HG02759 (cell line): ENCODE data around the gene MRPL51.
A peak's percentile ranks its signal among the peaks of the same experiment; 100 is the strongest.
"Not testable (repeated sequence)": the region's sequence is repeated elsewhere in the genome, so short reads cannot be mapped to it uniquely, and the experiment has no call there.

Experiments
- ATAC-seq: cut with Tn5 transposase; IDR thresholded peaks from one replicate; pipeline ENCODE4 v1.9.1; 2021; ENCODE audit warnings: mild to moderate bottlenecking, moderate library complexity; ENCODE audit not compliant: unreplicated experiment

MRPL51 gene

DNA sequence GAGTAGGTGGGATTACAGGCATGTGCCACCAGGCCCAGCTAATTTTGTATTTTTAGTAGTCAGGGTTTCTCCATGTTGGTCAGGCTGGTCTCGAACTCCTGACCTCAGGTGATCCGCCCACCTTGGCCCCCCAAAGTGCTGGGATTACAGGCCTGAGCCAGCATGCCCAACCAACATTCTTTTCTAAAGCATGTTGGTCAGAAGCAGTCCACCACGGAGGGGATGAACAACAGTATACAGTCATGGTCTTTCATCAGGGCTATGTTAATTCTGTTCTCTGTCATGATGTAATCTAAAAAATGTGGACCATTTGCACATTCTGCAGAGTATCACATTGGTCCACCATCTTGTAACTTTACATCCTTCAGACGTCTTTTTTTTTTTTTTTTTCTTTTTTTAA lies 3.6 kb downstream of the MRPL51 start:
- no peak for ATAC-seq

DNA sequence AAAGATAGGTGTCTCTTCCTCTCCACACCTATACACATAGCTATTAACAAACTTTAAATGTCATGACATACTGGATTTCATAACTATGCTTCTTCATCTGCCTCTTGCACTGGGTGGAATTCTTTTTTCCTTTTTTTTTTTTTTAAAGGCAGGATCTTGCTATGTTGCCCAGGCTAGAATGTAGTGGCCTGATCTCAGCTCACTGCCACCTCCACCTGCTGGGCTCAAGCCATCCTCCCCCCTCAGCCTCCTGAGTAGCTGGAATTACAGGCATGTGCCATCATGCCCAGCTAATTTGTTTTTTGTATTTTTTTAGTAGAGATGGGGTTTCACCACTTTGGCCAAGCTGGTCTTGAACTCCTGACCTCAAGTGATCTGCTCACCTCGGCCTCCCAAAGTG lies 4.8 kb downstream of the MRPL51 start:
- no peak for ATAC-seq

DNA sequence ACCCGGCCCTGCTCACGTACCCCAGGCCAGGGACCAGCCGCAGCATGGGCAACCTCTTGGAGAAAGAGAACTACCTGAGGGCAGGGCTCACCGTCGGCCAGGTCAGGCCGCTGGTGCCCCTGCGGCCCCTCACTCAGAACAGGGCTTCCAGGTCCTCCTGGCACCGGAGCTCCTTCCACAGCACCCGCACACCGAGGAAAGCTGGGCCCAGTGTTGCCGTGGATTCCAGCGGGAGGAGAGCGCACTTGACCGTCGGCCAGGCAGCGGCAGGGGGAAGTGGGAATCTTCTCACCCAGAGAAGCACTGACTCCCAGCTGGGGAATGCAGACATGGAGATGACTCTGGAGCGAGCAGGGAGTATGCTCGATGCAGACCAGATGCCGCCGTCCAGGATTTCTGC lies 14.6 kb downstream of the MRPL51 start:
- no peak for ATAC-seq

DNA sequence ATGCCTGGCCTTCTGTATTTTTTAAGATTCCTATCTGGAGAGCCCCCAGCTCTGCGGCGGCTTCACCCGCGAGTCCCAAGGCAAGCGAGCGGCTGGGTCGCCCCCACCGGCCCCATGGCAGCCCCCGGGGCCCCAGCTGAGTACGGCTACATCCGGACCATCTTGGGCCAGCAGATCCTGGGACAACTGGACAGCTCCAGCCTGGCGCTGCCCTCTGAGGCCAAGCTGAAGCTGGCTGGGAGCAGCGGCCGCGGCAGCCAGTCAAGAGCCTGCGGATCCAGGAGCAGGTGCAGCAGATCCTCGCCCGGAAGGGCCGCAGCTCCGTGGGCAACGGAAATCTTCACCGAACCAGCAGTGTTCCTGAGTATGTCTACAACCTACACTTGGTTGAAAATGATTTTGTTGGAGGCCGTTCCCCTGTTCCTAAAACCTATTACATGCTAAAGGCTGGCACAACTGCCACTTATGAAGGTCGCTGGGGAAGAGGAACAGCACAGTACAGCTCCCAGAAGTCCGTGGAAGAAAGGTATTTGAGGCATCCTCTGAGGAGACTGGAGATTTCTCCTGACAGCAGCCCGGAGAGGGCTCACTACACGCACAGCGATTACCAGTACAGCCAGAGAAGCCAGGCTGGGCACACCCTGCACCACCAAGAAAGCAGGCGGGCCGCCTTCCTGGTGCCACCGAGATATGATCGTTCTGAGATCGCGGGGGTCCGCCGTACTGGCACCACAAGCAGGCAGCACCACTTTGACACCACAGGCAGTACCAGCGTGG lies 15.3 kb downstream of the MRPL51 start:
- ATAC-seq: not testable (repeated sequence)

DNA sequence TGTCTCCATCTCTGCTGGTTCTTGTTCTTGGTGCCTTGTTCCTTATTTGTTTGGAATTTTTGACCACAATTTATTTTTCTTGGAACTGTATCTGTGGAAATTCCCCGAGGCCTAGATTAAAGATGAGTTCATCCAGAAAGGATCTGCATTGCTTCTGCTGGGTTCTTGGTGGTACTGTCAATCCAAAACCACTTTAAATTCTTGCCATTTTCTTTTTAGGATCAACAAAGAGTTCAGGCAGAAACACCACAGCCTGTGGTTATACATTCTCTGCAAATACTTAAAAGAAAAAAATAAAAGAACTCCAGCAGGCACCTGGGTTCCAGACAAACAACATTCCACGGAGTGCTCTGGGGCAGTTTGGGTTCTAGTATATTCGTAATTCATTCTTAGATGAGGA lies 16.6 kb downstream of the MRPL51 start:
- ATAC-seq: no peak

DNA sequence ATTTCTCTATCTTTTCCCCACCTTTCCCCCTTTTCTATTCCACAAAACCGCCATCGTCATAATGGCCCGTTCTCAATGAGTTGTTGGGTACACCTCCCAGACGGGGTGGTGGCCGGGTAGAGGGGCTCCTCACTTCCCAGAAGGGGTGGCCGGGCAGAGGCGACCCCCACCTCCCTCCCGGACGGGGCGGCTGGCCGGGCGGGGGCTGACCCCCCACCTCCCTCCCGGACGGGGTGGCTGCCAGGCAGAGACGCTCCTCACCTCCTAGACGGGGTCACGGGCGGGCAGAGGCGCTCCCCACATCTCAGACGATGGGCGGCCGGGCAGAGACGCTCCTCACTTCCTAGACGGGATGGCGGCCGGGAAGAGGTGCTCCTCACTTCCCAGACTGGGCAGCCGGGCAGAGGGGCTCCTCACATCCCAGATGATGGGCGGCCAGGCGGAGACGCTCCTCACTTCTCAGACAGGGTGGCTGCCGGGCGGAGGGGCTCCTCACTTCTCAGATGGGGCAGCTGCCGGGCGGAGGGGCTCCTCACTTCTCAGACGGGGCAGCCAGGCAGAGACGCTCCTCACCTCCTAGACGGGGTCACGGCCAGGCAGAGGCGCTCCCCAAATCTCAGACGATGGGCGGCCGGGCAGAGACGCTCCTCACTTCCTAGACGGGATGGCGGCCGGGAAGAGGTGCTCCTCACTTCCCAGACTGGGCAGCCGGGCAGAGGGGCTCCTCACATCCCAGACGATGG lies 17.7 kb downstream of the MRPL51 start:
- ATAC-seq: not testable (repeated sequence)

DNA sequence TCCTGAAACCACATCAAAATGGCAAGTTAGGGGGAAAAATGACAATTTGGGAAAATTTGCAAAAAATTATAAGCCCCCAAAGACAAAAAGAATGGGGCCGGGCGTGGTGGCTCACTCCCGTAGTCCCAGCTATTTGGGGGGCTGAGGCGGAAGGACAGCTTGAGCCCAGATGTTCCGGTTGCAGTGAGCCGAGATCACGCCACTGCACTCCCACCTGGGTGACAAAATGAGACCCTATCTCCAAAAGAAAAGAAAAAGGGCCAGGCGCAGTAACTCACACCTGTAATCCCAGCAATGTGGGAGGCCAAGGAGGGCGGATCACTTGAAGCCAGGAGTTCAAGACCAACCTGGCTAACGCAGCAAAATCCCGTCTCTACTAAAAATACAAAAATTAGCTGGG lies 20.6 kb downstream of the MRPL51 start:
- no peak for ATAC-seq

DNA sequence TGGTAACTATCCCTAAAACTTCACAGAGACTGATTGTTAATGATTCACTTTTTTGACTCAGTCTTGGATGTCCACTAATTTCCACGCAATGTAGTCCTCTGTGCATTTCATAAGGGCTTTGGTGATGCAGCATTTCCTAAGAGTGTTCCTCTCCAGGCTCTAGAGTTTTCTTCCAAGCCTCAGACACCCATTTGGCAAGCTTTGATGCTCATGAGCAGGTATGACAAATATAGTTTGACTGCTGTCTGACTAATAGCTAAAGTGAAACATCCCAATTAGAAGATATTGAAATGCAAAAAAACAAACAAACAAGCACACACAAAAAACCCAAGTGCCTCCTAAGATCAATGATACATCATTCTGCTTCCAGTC lies 21.1 kb downstream of the MRPL51 start:
- no peak for ATAC-seq

DNA sequence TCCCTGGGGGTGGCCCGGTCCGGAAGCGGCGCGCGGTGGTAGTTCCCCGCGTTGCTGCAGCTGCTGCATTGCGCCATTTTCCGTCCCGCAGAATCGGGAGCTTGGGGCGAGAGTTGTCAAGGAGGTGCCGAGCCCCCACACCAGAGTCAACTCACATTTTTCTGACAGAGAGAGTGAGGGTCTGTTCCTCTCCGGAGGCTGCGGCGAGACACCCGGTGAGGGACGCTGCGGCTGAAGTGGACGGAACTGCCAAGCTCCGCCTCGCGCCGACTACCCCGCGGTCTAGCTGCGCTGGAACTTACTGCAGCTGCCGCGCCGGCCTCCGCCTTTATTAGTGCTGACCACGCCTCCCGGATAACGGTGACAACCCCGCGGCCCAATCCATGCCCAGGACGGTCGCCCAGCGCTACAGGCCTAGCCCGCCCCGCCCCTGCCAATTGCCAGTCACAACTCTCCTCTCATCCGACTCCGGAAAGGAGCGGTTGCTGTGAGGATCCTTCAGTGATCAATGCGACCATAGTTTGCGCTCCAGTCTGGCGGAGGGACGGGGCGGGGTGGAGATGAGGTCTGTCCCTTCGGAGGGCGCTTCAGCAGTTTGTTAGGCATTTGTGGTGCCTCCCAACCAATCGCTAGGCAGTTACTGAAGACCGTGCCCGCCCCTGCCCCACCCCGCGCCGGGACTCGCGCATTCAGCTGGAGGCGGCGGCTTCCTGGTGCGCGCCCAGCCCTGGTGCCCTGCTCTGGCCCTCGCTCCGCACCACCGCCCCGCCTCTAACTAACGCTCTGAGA lies 22.5 kb downstream of the MRPL51 start, which contains the start of gene VAMP1:
Gene VAMP1 (minus strand): TSS at position 303 of the 789 bp plus-strand sequence. CDS start 146 bp downstream, at position 157.
- ATAC-seq: peak; percentile 85

DNA sequence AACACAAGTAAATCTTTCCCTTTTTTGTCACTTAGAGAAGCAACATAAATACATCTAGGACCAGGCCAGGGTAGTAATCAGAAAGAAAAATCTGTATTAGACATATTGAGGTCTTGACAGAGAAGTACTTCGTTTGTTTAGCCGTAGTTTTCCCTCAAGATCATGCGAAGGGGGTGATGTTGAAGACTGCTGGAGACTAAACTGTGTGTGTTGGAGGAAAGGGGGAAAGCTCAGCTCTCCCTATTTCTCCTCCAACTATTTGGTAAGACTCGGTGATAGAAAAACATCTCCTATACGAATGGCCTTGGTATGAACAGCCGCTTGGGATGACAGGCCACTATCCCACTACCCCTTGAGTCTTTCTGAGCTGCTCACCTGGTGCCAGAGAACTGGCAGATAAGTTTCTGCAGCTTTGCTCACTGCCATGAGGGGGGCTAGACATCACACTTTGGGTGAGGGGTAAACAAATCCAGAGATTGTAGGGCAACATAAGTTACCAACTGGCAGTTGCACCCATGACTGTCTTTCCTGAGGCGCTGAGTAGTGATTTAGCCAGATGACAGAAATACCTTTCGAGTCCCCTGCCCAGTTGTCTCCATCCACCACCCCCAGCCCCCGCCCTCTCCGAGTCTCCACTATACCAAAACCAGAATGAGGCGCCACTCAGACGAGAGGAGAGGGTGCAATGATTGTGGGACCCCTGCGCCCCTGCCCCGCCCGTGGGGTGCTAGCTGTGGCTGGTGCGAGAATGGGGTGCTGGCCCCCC lies 23.3 kb downstream of the MRPL51 start:
- no peak for ATAC-seq

DNA sequence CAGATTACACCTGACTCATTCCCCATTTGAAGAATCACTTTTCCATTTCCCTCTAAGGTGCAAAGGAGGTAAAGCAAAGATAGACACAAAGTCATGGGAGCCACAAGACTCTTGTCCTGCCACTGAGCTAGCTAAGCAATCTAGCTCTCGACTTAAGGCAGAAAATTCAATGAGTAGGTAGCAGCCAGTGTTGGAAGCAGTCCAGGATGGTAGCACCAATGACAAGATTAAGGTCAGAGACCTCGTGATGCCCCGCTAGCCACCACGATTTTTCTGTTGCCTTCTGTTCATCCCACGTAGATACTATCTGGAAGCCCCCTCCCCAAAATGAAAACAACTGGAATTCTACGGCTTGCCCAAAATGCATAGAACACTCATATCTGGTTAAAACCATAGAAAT lies 24.0 kb downstream of the MRPL51 start:
- no peak for ATAC-seq

DNA sequence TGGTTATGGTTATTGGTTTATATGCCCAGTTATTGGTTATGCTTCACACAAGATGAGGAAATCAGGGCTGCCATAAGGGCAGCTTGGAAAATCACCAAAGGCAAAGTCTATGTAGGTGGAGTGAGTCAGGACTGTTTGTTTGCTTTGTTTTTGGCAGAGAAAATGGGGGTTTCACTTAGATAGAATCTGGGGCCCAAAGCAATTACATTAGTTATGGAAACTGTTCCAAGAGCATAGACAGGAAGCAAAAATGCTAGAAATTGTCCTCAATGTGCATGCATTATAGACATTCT lies 24.8 kb downstream of the MRPL51 start:
- no peak for ATAC-seq

DNA sequence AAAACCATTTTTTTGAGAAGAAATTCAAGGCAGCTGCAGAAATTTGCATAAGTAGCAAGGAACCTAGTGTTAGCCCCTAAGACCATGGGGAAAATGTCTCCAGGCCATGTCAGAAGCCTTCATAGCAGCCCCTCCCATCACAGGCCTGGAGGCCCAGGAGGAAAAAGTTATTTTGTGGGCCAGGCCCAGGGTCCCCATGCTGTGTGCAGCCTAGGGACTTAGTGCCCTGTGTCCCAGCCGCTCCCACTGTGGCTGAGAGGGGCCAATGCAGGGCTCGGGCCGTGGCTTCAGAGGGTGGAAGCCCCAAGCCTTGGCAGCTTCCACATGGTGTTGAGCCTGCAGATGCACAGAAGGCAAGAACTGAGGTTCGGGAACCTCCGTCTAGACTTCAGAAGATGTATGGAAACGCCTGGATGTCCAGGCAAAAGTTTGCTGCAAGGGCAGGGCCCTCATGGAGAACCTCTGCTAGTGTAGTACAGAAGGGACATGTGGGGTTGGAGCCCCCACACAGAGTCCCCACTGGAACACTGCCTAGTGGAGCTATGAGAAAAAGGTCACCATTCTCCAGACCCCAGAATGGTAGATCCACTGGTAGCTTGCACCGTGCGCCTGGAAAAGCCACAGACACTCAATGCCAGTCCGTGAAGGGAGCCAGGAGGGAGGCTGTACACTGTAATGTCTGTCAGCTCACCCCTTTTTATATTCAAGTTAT lies 25.3 kb downstream of the MRPL51 start:
- ATAC-seq: not testable (repeated sequence)

DNA sequence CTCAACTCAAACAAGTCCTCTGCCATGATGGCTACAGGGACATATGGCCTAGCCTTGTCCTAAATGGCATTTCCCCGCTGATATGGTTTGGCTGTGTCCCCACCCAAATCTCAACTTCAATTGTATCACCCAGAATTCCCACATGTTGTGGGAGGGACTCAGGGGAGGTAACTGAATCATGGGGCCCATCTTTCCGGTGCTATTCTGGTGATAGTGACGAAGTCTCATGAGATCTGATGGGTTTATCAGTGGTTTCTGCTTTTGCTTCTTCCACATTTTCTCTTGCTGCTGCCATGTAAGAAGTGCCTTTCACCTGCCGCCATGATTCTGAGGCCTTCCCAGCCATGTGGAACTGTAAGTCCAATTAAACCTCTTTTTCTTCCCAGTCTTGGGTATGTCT lies 26.3 kb downstream of the MRPL51 start:
- ATAC-seq: not testable (repeated sequence)

DNA sequence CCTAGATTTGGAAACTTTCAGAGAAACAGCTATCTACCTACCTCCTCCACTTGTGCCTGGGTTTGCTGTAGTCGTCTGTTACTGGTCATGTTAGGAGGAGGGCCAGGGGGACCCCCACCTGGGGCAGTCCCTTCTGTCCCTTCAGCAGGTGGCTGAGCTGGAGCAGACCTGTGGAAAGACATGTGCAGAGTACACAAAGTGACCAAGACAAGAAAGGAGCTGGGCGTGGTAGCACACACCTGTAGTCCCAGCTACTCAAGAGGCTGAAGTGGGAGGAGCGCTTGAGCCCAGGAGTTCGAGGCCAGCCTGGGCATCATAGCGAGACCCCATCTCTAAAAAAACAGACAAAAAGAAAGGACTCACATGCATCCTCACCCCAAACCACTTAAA lies 26.9 kb downstream of the MRPL51 start:
- no peak for ATAC-seq

DNA sequence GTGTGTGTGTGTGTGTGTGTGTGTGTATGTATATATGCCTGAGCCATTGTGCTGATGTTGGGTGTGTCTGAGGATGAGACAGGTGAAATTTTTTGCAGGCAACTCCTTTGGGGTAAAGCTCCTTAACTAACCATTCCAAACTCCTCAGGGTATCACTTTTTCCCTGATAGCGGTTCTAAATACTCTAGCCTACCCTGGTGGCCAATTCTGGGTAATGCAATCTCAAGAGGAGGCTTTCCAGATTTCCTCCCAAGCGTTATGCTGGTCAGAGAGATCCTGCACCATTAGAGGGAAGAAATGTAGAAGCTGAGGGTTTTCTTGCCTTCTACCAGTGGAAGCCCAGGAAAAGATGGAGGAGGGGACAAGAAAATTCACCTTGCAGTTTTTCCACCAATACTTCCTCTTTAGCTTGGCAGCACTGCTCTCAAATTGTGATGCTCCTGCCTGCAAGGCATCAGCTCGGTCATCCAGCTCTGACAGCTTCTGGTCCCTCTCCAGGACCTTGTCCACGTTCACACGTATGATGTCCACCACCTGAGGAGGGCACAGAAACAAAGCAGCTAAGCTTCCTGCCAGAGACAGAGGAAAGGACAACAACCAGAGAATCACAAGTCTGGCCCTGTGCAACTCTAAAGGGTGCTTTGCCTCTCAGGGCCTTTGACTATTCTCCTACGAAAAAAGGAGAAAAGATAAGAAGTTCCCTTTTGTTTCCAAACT lies 27.4 kb downstream of the MRPL51 start:
- no peak for ATAC-seq

DNA sequence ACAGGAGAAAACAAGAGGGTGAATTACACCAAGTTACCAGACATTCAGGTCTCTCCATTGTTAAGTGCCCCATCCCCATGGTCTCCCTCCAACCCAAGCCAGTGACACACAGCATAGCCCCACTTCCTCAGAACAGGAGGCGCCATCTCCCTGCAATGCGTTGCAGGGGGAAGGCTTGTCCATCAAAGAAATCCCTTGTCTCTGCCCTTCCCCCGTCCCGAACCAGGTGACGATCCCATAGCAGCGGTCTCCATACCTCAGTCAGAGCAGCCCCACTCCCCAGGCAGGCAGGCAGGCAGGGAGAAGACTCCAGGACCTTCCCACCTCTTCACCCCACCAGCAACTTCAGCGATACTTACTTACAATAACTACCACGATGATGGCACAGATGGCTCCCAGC lies 28.5 kb downstream of the MRPL51 start:
- no peak for ATAC-seq

DNA sequence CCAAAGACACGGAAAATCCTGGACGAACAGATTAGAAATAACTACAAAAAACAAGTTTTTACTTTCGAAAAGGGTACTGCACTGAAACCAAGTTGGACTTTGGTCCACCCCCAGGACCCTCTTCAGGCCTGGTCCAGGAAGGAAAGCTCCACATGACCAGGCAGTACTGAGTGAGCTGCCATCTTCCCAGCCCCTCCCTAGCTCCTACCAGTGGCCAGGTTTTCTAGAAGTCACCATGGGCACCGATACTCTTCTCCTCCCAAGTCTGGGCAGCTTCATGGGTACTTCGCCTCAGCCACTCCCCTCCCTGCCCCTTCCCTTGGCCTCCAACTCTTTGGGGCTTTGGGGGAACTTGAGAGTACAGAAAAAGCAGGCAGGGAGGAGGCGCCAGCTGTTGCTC lies 29.2 kb downstream of the MRPL51 start:
- ATAC-seq: no peak

DNA sequence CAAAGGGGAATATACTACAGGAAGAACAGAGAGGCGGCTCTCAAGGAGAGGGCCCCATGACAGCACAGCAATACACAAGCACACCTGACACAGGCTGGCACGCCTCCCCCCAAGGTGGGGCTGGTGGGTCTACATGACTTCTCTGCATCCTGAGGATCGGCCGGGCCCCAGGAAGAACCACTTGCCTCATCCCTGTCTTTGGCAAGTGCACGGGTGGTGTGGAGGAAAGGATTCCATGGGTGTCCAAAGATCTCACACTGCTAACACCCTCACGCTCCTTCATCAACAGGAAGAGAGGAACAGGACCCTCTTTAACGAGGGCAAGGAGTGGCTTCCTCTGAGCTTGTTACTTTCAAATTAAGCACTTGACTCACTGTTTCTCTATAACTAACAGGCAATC lies 29.8 kb downstream of the MRPL51 start:
- no peak for ATAC-seq
